ENCODE results near the gene HK1.
"Not testable (repeated sequence)": the region's sequence is repeated elsewhere in the genome, so short reads cannot be mapped to it uniquely, and the experiment has no call there.

Gene HK1

DNA sequence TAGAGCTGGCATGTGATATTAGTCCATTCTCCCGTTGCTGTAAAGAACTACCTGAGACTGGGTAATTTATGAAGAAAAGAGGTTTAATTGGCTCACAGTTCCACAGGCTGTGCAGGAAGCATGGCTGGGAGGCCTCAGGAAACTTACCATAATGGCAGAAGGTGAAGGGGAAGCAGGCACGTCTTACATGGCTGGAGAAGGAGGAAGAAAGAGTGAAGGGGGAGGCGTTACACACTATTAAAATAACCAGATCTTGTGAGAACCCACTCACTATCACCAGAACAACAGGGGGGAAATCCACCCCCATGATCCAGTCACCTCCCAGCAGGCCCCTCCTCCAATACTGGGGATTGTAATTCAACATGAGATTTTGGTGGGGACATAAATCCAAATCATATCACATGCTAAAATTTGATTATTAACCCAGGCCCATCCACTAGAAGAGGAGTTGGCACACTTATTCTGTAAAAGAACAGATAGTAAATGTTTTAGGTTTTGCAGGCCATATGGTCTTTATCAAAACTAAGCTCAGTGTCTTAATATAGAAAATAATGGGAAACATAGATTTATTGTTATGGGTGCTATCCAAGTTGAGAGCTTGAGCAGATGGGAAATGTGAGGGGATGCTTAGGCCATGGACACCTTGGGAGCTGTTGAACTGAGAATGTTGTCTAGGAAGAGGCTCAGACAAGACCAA, 18.6 kb upstream of the HK1 start:
- no peak for DNase-seq

DNA sequence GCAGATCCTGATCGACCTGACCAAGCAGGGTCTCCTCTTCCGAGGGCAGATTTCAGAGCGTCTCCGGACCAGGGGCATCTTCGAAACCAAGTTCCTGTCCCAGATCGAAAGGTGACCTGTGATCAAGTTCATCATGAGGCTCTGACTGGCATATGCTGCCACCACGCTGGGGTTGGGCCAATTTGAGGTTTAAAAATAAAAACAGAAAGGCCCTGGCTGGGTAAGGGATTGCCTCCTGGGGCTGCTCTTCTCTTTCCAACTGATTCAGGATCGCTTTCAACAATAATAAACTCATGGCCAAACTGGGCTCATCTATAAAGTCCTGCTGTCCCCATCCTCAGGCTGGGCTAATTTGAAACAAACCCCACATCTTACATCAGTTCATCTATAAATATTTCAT, 17.1 kb upstream of the HK1 start:
- no peak for DNase-seq

DNA sequence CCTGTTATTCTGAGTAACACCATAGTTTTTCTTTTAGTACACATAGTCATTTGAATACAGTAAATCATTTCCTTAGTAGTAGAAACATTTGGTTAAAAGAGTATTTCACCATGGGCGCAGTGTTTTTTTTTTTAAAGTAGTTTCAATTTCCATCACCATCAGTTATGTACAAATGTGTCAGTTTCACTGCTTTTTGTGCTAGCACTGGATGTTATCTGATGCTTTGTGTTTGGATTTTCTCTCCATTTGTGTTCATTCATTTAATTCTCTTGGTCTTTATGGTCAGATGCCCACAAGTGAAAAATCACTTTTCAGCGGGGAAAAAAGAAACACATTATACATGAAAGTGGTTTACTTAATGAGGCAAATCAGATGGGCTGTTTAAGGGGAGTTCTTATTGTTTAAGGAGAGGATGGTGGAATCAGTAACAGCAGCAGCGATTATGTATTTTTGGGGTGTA, 16.0 kb upstream of the HK1 start:
- DNase-seq, result no peak

DNA sequence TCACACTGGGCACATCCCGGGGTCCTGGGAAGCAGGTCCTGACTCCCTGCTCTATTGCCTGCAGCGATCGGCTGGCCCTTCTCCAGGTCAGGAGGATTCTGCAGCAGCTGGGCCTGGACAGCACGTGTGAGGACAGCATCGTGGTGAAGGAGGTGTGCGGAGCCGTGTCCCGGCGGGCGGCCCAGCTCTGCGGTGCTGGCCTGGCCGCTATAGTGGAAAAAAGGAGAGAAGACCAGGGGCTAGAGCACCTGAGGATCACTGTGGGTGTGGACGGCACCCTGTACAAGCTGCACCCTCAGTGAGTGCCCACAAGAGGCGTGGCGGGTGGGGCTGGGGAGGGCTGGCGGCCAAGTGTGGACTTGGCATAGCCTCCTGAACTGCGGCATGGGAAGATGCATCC, 12.8 kb upstream of the HK1 start:
- DNase-seq, result no peak

DNA sequence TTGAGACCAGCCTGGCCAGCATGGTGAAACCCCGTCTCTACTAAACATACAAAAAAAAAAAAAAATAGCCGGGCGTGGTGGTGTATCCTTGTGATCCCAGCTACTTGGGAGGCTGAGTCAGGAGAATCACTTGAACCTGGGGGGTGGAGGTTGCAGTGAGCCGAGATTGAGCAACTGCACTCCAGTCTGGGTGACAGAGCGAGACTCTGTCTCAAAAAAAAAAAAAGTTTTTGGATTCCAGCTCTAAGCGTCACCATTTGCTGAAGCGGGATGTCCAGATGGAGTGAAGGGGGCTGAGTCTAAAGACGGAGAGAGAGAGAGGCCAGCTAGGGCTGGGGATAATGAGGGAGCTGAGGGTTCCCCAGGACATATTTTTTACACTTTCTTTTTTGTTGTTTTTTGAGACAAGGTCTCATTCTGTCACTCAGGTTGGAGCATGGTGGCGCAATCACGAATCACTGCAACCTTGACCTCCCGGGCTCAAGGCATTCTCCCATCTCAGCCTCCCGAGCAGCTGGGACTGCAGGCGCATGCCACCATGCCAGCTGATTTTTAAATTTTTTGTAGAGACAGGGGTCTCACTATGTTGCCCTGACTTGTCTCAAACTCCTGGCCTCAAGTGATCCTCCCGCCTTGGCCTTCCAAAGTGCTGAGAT, 9.4 kb upstream of the HK1 start:
- DNase-seq, result no peak

DNA sequence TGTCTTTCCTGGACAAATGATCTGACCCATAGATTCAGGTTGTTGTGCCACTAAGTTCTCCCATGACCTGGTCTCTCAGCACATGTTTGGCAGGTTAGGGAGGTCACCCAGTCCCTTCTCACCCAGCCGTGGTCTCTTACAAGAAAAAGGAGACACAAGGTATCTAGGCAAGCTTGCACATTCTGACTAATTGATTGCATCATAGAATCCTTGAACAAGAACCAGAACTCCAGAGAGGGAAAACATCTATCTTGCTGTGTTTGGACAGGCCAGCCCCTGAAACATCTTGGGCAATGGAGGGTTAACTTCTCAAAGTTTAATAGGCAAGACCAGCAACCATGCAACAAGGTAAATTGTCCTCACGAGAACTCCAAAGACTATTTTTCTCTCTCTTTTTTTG, 8.5 kb upstream of the HK1 start:
- no peak for DNase-seq

DNA sequence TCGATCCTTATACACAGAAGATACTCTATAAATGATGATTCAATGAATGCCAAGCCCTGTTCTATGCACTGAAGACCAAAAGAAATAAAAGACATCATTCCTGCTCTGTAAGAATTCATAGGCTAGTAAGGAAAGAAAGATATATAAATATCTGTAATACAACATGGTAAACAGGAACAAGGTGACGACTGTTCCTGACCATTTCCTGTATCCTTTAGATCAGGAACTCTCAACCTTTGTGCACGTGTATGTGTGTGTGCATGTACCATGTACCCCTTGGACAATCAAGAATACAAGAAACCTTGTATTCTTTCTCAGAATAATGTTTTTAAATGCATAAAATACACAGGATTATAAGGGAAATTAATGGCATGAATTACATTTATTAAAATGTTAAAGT, 7.3 kb upstream of the HK1 start:
- no peak for DNase-seq

DNA sequence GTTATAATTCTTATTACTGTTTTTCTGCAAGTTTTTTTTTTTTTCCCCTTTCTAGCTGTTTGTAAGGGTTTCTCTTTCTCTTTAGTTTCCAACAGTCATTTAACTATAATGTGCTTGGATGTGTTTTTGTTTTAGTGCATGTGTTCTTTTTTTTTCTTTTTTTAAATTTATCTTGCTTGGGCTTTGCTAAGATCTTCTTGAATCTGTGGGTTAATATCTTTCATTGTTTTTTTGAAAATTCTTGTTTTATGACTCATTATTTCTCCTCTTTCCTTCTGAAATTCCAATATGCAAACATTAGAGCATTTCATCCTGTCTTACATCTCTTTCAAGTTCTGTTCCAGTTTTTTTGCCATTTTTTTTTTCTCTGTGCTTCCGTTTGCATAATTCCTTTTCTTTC, 5.7 kb upstream of the HK1 start:
- DNase-seq, result no peak

DNA sequence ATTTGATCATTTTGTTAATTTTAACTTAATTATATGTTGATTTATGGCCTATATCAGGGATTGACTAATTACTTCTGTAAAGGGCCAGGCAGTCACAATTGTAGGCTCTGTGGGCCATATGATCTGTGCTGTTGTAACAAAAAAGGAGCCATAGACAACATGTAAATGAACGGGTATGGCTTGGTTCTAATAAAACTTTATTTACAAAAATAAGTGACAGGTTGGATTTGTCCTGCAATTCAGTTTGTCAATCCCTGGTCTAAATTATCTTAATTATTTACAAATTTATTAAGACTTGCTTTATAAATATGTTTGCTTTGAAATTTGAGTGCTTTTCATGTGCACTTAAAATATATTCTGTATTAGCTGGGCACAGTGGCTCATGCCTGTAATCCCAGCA, 2.9 kb upstream of the HK1 start:
- no peak for DNase-seq

DNA sequence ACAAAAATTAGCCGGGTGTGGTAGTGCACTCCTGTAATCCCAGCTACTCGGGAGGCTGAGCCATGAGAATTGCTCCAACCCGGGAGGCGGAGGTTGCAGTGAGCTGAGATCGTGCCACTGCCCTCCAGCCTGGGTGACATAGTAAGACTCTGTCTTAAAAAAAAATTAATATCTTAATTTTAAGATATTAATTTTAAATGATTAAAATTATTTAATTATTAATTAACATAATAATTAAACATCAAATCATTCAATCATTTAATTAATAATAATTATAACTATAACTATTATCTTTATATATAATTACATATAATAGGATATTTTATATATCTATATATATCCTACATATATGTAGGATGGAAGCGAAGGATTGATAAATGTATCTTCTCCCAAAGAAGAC, 1.8 kb upstream of the HK1 start:
- DNase-seq, result no peak

DNA sequence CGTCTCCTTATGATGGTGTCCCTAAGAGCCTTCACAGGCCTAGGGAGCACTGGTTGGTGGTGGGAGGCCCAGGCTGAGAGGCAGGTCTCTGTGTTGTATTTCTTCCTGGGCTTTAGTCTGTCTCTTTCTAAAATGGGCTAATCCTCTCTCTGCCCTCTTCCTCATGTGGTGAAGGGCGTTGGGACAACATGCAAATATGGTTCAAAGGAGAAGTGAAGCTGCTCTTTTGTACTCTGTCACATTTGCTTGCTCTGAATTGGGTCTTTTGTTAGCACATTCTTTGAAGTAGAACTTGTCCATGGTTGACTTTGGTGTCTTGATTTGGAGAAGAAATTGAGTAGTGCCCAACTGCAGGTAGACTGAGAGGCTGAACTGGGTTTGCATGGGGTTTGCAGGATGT, 814 bp downstream of the HK1 start:
- no peak for DNase-seq

DNA sequence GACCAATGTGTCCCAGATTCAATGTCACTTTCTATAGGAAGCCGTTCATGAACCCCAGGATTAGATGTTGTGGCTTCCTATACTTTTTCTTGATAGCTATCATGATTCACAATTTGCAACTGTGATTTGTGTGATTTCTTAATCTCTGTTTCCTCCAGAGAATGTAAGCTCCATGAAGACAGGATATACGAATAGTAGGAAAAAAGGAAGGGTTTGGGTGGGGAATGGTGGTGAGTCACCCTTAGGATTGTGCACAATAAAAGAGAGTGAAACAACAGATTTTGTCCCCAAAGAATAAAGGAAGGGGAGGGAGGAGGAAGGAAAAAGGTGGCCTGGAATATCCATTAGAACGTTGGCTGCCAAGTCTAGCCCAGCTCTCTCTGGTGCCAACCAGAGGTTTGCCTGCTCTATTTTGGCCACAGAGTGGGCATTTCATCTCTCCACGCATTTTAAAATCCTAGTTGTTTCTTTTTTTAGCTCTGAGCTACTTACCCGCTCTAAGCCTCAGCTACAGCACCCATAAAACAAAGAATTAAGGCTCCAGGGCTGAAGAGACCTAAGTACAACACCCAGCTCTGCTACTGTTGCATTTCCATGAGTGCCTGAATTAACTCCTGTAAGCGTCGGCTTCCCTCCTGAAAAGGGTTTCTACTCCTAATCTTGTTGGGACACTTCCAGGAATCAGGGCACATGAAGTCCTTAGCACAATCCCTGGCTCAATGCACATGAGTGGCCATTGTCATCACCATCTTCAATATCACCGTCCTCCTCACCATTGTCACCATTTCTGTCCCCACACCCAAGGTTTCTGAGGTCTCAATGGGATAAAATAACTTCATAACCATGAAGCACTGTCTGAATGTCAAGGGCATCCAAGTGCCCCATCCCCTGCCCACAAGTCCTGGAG, 3.5 kb downstream of the HK1 start:
- DNase-seq, result no peak

DNA sequence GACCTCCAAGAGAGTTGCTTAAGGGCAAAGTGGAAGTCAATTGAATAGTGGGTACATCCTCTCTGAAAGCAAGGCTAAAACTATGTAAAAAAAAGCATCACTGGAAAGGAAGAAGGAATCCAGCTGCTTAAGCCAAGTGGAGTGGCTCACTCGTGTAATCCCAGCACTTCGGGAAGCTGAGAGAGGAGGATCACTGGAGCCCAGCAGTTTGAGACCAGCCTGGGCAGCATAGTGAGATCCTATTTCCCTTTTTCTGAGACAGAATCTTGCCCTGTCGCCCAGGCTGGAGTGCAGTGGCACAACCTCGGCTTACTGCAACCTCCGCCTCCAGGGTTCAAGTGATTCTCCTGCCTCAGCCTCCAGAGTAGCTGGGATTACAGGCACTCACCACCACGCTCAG, 6.1 kb downstream of the HK1 start:
- not testable (repeated sequence) for DNase-seq

DNA sequence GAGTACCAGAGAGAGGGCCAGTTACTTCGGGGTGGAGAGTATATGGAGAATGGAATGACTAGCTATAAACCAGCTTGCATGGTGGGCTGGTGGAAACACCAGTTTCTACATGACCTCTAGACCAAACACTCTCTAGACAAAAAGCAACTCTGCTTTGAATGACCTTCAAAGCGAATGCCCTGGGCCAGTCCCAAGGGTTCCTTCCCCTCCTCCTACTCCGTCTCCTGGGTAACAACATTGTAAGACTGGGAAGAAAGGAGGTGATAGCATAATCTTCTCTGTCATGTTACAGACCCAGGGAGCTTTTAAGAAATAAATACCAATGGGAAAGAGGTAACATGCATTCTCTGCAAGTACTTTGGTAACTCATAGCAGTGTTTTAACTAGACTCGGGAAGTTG, 7.4 kb downstream of the HK1 start:
- no peak for DNase-seq

DNA sequence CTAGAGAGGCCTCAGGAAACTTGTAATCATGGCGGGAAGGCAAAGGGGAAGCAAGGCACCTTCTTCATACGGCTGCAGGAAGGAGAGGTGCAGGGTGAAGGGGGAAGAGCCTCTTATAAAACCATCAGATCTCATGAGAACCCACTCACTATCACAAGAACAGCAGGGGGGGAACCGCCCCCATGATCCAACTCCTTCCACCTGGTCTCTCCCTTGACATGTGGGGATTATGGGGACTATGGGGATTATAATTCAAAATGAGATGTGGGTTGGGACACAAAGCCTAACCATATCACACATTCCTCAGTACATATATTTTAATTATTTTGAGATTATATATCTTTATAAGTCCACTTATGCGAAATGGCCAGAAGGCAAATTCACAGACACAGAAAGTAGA, 8.9 kb downstream of the HK1 start:
- DNase-seq, result no peak

DNA sequence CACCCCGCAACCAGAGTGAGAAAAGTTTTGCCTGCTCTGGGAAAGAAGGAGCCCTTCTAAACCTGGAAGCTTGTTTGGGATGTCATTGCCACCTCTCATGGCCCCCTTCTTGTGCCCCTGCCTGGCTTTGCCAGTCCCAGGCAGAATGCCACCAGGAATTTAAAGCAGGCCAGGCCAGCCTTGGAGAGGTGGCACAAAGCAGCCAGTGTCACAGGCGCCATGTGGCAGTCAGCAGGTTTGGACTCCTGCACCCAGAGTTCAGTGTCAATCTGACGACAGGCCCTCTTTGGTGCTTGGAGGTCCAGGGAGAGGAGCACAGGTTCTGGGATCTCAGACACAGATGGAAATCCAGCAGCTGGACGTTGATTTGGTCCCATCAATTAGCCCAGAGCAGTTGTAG, 12.7 kb downstream of the HK1 start:
- no peak for DNase-seq

DNA sequence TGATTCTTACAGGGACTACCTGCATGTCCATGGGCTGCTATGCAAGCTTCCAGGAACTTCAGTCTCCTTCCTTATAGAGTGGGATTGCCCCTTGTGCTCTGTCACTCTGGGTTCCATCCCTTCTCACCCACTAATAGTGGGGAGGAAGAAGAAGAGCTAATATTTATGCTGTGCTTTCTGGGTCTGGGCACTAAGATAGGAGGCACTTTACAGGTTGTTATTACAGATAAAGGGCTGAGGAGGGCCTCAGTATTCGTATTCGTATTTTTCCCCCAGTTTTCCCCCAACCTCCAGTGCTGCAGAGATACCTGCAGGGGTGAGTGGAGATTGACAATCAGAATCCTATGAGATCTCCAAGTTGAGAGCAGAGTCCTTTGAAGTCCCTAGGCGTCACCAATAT, 14.2 kb downstream of the HK1 start:
- no peak for DNase-seq

DNA sequence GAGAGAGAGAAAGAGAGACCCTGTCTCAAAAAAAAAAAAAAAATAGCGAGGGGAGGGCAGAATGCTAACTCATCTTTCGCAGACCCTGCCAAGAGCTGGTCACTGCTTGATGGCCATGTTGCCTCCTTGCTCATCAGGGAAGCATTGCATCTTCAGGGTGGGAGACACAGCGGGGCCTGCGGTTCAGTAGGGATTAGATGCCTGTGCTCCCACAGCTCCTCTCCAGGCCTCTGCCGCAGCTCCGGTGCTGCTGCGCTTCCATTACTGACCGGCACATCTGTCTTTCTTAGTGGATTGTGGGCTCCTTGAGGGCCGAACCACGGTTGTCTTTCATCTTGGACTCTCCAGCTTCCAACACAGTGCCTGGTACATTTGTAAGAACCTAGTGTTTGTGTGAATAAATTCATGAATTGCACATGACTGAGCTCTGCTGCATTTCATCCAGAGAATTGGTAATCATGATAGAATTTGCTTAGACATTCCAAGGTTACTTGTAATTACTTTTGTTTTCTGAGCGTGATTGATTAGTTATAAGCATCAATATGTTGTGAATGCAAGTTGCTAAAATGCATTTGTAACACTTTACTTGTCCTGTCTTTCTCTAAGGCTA, 16.8 kb downstream of the HK1 start:
- DNase-seq, result no peak

DNA sequence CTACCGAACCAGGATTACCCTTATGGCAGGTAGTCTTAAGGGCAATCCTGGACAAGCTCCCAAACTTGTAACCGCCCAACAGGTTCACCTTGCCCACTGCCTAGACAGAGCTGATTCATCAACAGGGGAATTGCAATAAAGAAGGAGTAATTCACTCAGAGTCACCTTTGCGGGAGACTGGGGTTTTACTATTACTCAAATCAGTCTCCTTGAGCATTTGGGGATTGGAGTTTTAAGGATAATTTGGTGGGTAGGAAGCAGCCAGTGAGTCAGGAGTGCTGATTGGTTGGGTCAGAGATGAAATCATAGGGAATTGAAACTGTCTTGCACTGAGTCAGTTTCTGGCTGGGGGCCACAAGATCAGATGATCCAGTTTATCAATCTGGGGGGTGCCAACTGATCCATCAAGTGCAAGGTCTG, 25.3 kb downstream of the HK1 start:
- DNase-seq, result no peak

DNA sequence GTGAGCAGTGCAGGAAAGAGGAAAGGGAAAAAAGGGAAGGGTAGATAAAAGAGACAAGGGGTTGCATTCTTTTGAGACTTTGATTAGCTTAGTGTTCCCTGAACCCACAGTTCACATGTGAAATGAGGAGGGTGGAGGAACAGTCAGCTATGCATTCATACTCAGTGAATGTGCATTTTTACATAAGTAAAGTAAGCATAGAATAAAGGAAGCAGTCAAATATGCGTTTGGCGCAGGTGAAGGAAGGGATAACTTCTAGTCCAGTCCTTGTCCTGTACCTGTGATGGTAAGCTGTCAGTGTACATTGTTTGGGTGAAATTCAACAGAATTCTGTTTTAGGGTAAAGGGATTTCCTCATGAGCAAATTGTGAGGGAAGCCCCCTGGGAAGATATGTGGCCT, 28.1 kb downstream of the HK1 start:
- DNase-seq, result no peak

DNA sequence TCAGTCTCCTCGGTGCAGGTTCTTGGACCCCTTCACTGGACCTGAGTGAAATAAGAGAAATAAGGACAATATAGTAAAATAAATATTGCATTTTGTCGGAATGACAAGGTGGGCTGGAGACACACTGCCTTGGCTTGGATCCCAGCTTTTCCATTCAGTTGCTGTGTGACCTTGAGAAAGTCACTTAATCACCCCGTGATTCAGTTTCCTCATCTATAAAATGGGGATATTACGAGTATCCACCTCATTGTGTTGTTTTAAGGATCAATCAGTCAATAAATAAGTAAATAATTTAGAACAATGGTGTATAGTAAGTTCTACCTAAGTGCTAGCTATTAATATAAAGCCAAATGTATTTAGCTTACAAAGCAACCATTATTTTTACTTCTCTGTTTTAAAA, 29.1 kb downstream of the HK1 start:
- no peak for DNase-seq

DNA sequence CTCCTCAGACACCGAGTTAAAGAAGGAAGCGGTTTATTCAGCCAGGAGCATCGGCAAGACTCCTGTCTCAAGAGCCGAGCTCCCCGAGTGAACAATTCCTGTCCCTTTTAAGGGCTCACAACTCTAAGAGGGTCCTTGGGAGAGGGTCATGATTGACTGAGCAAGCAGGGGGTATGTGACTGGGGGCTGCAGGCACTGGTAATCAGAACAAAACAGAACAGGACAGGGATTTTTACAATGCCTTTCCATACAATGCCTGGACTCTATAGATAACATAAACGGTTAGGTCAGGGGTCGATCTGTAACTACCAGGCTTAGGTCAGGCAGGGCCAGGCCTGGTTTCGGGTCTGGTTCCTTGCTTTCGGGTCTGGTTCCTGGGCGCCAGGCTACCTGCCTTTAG, 30.0 kb downstream of the HK1 start:
- DNase-seq, result not testable (repeated sequence)

DNA sequence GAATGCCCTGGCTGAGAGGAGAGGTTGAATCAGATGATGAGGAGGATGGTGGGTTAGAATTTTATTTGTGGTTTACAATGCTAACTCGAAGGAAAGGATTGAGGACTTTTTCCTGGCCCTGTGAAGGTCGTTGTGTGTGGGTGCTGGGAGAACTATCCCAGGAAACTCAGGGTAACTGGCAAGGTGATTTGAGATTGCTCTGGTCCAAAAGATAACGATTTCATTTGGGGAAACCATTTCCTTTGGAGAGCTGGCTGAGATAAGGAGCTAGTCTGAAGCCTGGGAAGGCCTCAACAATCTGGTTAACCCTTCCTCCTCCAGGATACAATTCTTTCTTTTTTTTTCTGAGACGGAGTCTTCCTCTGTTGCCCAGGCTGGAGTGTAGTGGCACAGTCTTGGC, 33.0 kb downstream of the HK1 start:
- no peak for DNase-seq

DNA sequence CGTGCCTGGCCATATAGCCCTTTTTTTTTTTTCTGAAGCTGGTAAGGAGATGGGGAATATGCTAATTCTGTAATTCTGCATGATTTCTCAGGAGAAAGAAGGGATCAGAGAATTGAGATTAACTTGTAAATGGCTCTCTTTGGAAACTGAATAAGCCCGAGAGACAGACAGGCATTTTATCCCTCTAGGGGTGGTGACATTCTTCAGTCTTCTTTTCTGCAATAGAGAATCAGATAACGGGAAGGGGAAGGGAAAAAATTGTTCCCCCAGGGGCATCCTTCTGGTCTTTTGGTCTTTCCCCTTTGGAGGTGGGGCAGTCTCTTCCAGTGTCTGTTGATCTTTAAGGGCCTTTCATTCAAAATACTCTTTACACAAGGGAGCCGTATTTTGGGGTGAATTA, 34.2 kb downstream of the HK1 start:
- DNase-seq, result no peak
